ENCODE results near the gene TAF11L2. TPM values are rescaled to one million over a fixed set of nuclear protein-coding genes. Genes with fewer than 3 reads are reported as not detected.
"Not testable (repeated sequence)": the region's sequence is repeated elsewhere in the genome, so short reads cannot be mapped to it uniquely, and the experiment has no call there.

The TAF11L2 gene
- total RNA-seq, 4 donors from 2014 or later, result not detected

GRCh38 chr5:17481378-17481777 is 16.7 kb upstream of the TAF11L2 start:
- WGBS, 2 donors (ENCODE audit: low coverage in 1 of 2), result 60 to 73% methylated on average over 4 of the region's 4 CpGs
- ATAC-seq, result no peak
- H3K27me3 ChIP-seq, result no peaks in the 10 kb centered on the region

GRCh38 chr5:17482790-17483189 is 15.2 kb upstream of the TAF11L2 start:
- H3K4me3 ChIP-seq, result no peak overlapping the region
- H3K4me1 ChIP-seq, result no peaks in the 10 kb centered on the region
- no peaks in the 10 kb centered on the region for H3K36me3 ChIP-seq
- H3K9me3 ChIP-seq, result no peaks in the 10 kb centered on the region
- no peaks in the 10 kb centered on the region for H3K27me3 ChIP-seq
- WGBS, 2 donors (ENCODE audit: low coverage in 1 of 2), result 63% methylated on average over 2 of the region's 2 CpGs; no CpG with 5 or more reads in 1 of the 2 donors
- no peak for TF ChIP-seq POLR2AphosphoS5 (IDR thresholded peaks at IDR 0.05)
- TF ChIP-seq CTCF (IDR thresholded peaks at IDR 0.05), result no peak
- TF ChIP-seq EP300 (IDR thresholded peaks at IDR 0.05), result no peak
- no peak for TF ChIP-seq POLR2A (IDR thresholded peaks at IDR 0.05)
- no peak overlapping the region for H3K27ac ChIP-seq
- ATAC-seq, result no peak

More at GRCh38 chr5:17481378-17481777, 16.7 kb upstream of the TAF11L2 start:
- no peak overlapping the region for H3K27ac ChIP-seq
- no peak overlapping the region for H3K4me3 ChIP-seq
- no peaks in the 10 kb centered on the region for H3K36me3 ChIP-seq
- no peaks in the 10 kb centered on the region for H3K9me3 ChIP-seq
- TF ChIP-seq CTCF (IDR thresholded peaks at IDR 0.05) (no peak), POLR2A (IDR thresholded peaks at IDR 0.05) (no peak), POLR2AphosphoS5 (IDR thresholded peaks at IDR 0.05) (no peak)
- no peaks in the 10 kb centered on the region for H3K4me1 ChIP-seq

GRCh38 chr5:17486464-17487173 is 11.4 kb upstream of the TAF11L2 start:
- H3K4me1 ChIP-seq, H3K36me3 ChIP-seq, ATAC-seq, H3K9me3 ChIP-seq, H3K27me3 ChIP-seq, H3K4me3 ChIP-seq, H3K27ac ChIP-seq: not testable (repeated sequence)
- 66 to 90% methylated on average over 3 to 4 of the region's 10 CpGs for WGBS, 2 donors (ENCODE audit: low coverage in 1 of 2)

GRCh38 chr5:17487174-17487512 is 10.9 kb upstream of the TAF11L2 start:
- H3K27me3 ChIP-seq, result no peaks in the 10 kb centered on the region
- TF ChIP-seq POLR2A (IDR thresholded peaks at IDR 0.05) (no peak), EP300 (IDR thresholded peaks at IDR 0.05) (no peak), POLR2AphosphoS5 (IDR thresholded peaks at IDR 0.05) (no peak), CTCF (IDR thresholded peaks at IDR 0.05) (no peak)
- 100% methylated on average over 1 of the region's 1 CpG for WGBS, 2 donors (ENCODE audit: low coverage in 1 of 2)
- H3K9me3 ChIP-seq, result no peaks in the 10 kb centered on the region
- H3K4me1 ChIP-seq, result no peaks in the 10 kb centered on the region
- no peak for ATAC-seq
- H3K4me3 ChIP-seq, result no peak overlapping the region
- no peaks in the 10 kb centered on the region for H3K36me3 ChIP-seq
- no peak overlapping the region for H3K27ac ChIP-seq

GRCh38 chr5:17491257-17491656 is 6.8 kb upstream of the TAF11L2 start:
- H3K27ac ChIP-seq, H3K4me3 ChIP-seq, H3K4me1 ChIP-seq, H3K36me3 ChIP-seq, H3K27me3 ChIP-seq, ATAC-seq, H3K9me3 ChIP-seq: not testable (repeated sequence)
- 96 to 100% methylated on average over 7 to 10 of the region's 23 CpGs for WGBS, 2 donors (ENCODE audit: low coverage in 1 of 2)

- WGBS, 2 donors (ENCODE audit: low coverage in 1 of 2), result 83 to 96% methylated on average over 3 of the region's 3 CpGs
- TF ChIP-seq CTCF (IDR thresholded peaks at IDR 0.05) (no peak), EP300 (IDR thresholded peaks at IDR 0.05) (no peak), POLR2AphosphoS5 (IDR thresholded peaks at IDR 0.05) (no peak)
- no peaks in the 10 kb centered on the region for H3K4me1 ChIP-seq
Measured at GRCh38 chr5:17492770-17493169, 5.3 kb upstream of the TAF11L2 start.

More at GRCh38 chr5:17492770-17493169, 5.3 kb upstream of the TAF11L2 start:
- H3K27me3 ChIP-seq, result no peaks in the 10 kb centered on the region
- H3K9me3 ChIP-seq, result no peaks in the 10 kb centered on the region
- no peak overlapping the region for H3K27ac ChIP-seq
- H3K36me3 ChIP-seq, result no peaks in the 10 kb centered on the region
- H3K4me3 ChIP-seq, result no peak overlapping the region
- no peak for ATAC-seq

Data from gastroesophageal sphincter (tissue), 4 donors.